ENCODE measurements around the gene SLC25A14.

The SLC25A14 gene, protein sequence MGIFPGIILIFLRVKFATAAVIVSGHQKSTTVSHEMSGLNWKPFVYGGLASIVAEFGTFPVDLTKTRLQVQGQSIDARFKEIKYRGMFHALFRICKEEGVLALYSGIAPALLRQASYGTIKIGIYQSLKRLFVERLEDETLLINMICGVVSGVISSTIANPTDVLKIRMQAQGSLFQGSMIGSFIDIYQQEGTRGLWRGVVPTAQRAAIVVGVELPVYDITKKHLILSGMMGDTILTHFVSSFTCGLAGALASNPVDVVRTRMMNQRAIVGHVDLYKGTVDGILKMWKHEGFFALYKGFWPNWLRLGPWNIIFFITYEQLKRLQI

DNA sequence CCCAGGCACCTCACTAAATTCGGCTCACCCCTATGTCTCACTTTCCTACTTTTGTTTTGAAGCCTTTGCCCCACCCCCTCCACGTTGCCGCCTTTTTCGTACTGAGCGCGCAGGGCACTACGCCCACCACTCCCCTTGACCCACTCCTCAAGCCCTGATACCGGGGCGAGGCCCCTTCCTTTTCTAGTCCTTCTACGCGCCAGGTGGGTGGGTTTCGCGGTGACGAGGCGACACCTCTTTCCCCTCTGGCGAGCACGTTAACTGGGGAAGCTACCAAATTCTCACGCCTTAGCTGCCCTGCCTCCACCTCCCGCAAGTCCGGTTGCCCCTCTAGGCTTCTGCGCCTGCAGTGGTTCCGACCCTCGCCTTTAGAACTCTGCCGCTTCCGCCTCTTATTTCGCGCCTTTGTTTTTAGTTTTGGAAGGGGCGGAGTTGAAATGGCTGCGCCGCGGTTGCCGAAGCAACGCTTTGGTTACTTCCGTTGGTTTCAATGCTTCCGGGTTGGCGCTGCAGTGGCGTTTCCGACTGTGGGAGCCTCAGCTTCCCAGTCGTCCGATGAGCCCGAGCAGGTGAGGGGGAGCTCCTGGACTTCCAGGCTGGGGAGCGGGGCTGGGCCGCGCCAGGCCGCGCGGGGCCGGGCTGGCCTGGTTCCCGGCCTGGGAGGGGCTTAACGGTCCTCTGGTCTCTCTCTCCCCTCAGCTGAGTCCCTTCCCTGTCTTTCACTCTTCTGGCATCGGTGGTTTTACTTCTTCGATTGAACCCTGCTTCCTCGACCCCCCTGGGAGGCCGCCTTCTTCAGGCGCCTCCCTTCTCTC lies at the start of gene SLC25A14:
Gene SLC25A14, plus strand, starts transcription at position 512 of the 815 bp plus-strand sequence. CDS start 360 bp downstream, outside the sequence.
- Histone ChIP-seq H3K36me3 (no peaks in the 10 kb centered on the region), H3K27ac (peak within 1 kb of the TSS; percentile 80), H3K9me3 (ENCODE audit: severe bottlenecking) (no peaks in the 10 kb centered on the region), H3K27me3 (ENCODE audit: insufficient read depth, low read depth, severe bottlenecking) (peaks cover 6% of the 10 kb centered on the region), H3K4me3 (ENCODE audit: low read depth, low read length) (peak within 1 kb of the TSS; percentile 78)
- TF ChIP-seq, protein P1, sequence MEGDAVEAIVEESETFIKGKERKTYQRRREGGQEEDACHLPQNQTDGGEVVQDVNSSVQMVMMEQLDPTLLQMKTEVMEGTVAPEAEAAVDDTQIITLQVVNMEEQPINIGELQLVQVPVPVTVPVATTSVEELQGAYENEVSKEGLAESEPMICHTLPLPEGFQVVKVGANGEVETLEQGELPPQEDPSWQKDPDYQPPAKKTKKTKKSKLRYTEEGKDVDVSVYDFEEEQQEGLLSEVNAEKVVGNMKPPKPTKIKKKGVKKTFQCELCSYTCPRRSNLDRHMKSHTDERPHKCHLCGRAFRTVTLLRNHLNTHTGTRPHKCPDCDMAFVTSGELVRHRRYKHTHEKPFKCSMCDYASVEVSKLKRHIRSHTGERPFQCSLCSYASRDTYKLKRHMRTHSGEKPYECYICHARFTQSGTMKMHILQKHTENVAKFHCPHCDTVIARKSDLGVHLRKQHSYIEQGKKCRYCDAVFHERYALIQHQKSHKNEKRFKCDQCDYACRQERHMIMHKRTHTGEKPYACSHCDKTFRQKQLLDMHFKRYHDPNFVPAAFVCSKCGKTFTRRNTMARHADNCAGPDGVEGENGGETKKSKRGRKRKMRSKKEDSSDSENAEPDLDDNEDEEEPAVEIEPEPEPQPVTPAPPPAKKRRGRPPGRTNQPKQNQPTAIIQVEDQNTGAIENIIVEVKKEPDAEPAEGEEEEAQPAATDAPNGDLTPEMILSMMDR (IDR thresholded peaks at IDR 0.05; ENCODE audit: low read depth, low read length) = no peak
- DNase-seq = peak; percentile 69

DNA sequence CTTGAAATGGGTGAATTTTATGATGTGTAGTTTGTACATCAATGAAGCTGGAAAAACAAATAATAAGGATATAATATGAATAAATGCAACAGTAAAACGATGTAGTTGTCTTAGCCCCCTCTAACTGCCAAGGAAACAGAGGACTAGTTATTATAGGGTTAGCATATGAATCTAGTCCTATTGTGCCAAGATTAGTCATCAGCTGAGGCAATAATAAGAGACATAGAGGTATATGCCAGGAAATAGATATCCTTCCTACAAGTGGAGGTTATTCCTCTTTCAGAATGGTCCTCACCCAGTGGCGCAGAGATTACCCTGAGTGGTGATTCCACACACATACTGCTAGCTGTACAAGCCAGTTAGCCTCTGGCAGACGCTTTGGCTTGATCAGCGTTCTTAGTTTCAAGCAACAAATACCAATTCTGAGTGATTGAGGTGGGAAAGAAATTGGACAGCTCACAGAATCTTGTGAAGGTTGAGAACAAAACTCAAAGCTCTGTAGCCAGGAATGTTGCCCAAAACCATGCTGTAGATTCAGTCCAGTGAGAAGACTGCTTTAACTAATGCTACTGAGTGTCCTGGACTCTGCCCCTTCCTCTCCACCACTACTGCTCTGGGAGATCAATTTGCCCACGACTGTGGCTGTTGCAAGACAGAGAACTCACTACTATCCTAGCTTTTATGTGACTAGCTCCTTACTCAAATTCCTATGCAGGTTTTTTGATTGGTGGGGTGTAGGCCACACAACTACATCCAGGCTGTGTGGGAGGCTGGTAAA lies 44.0 kb upstream of the SLC25A14 start:
- Histone ChIP-seq H3K27ac (no peak overlapping the region), H3K36me3 (no peaks in the 10 kb centered on the region), H3K27me3 (ENCODE audit: insufficient read depth, low read depth, severe bottlenecking) (peaks cover 3% of the 10 kb centered on the region), H3K9me3 (ENCODE audit: severe bottlenecking) (no peaks in the 10 kb centered on the region), H3K4me3 (ENCODE audit: low read depth, low read length) (no peak overlapping the region)
- DNase-seq = no peak
- TF ChIP-seq, protein P1 (IDR thresholded peaks at IDR 0.05; ENCODE audit: low read depth, low read length) = no peak

DNA sequence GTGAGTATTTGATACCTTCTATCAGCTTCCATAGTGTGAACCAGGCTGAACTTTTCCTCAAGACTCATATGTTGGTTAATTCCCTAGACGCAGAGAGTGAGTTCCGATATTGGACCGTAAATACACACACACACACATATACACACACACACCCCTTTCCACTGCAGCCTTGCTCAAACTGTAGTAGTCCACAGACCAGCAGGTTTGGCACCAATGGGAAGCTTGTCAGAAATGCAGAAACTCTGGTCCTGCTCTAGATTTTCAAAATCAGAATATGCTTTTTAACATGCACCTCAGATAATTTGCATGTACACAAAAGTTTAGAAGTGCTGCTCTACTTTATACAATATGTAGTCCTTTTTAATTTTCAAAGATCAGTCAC lies 43.4 kb upstream of the SLC25A14 start:
- H3K27ac ChIP-seq = no peak overlapping the region
- peaks cover 3% of the 10 kb centered on the region for H3K27me3 ChIP-seq (ENCODE audit: insufficient read depth, low read depth, severe bottlenecking)
- no peaks in the 10 kb centered on the region for H3K9me3 ChIP-seq (ENCODE audit: severe bottlenecking)
- no peak for DNase-seq
- TF ChIP-seq, protein P1 (IDR thresholded peaks at IDR 0.05; ENCODE audit: low read depth, low read length) = no peak
- H3K36me3 ChIP-seq = no peaks in the 10 kb centered on the region
- no peak overlapping the region for H3K4me3 ChIP-seq (ENCODE audit: low read depth, low read length)

DNA sequence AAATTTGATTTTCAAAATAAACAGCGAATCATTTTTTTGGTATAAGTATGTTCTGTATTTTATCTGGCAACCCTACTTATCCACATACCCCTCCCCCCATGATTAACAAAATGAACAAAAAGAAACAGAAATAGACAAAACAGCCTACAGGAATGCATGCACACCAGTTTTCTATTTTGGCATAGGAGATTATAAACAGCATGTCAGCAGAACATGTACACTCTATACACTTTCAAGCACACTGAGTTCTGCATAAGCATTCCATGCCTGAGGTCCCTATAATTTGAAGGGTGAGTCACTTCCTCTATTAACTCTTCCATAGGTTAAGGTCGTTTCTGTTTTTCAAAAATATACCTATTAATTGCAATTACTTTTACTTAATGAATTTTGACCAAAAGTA lies 43.0 kb upstream of the SLC25A14 start:
- no peak for DNase-seq
- Histone ChIP-seq H3K36me3 (no peaks in the 10 kb centered on the region), H3K4me3 (ENCODE audit: low read depth, low read length) (no peak overlapping the region), H3K27me3 (ENCODE audit: insufficient read depth, low read depth, severe bottlenecking) (peaks cover 3% of the 10 kb centered on the region), H3K27ac (no peak overlapping the region), H3K9me3 (ENCODE audit: severe bottlenecking) (no peaks in the 10 kb centered on the region)
- TF ChIP-seq, protein P1 (IDR thresholded peaks at IDR 0.05; ENCODE audit: low read depth, low read length) = no peak

DNA sequence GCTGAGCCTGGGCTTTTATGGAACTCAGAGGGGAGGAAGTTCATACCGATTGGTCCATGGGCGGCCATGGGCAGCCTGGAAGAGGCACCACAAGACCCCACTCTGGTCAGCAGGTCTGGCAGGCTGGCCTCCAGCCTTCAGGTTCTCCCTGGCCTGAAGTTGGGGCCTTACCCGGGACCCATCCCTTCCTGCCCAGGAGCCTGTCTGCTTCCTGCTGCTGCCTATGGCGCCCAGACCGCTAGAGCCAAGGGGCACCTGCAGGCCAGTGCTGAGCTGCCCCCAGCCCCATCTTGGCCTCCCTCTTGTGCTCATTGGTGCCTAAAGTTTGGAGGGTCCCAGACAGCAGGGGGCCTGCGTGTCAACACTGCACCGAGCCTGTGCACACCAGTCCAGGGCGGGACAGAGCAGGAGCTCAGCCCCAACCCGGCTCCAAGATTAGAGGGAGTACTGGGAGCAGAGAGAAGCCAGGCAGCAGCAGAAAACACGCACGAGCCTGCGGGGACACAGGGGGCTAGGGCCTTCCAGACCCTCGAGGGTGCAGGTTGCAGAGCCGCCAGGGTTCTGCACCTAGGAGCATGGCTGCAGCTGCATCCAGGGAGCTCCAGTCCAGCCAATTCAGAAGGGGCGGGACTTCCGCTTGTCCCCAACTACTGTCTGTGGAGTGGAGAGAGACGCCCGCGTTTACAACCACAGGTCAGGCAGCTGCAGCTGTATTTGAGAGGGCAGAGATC lies 40.3 kb upstream of the SLC25A14 start:
- TF ChIP-seq, protein P1 (IDR thresholded peaks at IDR 0.05; ENCODE audit: low read depth, low read length) = no peak
- no peak for DNase-seq
- no peak overlapping the region for H3K4me3 ChIP-seq (ENCODE audit: low read depth, low read length)
- no peaks in the 10 kb centered on the region for H3K36me3 ChIP-seq
- H3K27me3 ChIP-seq (ENCODE audit: insufficient read depth, low read depth, severe bottlenecking) = peaks cover 3% of the 10 kb centered on the region
- no peak overlapping the region for H3K27ac ChIP-seq
- no peaks in the 10 kb centered on the region for H3K9me3 ChIP-seq (ENCODE audit: severe bottlenecking)
